Subcutaneous adipose tissue (tissue), 4 donors: ENCODE measurements around the gene CHI3L2. TPM values are rescaled to one million over a fixed set of nuclear protein-coding genes. Genes with fewer than 3 reads are reported as not detected.

Source experiments
- total RNA-seq, 4 donors: library from RNA; depleted of rRNA; stranded (reverse); fragments of >200 nt; gene quantifications; one replicate each; pipeline ENCODE4 v1.1.0, GENCODE V29; 2016
- TF ChIP-seq, protein P1 (sequence below): fragments of 450-650 bp; IDR thresholded peaks from one replicate; pipeline ENCODE4 v1.5.1; 2016; ENCODE audit warnings: low read depth, mild to moderate bottlenecking, control low read depth, antibody characterized with exemption, moderate library complexity

Gene CHI3L2
- total RNA-seq, 4 donors from 2014 or later = 10.9 to 173 (median 21.3) TPM

DNA sequence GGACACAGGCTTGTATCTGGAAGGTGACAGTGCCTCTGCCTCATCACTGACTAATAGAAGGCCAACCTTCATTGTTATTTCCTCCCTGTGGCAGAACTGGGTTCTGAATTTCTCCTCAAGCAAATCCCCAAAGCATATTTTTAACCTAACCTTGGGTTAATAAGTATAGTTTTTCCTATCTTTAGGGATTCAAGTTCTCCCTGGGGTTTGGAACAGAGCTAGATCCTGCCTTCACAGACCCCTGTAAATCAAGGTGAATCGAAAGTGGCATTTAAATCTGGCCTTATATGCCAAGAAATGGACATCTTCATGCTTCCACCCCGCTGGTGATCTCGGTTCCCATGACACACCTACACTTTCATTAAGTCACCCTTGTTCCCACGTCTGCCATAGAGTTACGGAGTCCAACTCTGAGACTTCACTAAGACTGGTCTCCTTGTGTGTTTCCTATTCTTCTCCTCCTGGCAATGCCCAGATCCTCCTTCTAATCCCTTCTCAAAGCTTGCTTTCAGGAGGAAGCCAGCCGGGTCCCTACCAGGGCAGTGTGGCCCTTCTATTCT is 4.3 kb upstream of the CHI3L2 start:
- TF ChIP-seq, protein P1, sequence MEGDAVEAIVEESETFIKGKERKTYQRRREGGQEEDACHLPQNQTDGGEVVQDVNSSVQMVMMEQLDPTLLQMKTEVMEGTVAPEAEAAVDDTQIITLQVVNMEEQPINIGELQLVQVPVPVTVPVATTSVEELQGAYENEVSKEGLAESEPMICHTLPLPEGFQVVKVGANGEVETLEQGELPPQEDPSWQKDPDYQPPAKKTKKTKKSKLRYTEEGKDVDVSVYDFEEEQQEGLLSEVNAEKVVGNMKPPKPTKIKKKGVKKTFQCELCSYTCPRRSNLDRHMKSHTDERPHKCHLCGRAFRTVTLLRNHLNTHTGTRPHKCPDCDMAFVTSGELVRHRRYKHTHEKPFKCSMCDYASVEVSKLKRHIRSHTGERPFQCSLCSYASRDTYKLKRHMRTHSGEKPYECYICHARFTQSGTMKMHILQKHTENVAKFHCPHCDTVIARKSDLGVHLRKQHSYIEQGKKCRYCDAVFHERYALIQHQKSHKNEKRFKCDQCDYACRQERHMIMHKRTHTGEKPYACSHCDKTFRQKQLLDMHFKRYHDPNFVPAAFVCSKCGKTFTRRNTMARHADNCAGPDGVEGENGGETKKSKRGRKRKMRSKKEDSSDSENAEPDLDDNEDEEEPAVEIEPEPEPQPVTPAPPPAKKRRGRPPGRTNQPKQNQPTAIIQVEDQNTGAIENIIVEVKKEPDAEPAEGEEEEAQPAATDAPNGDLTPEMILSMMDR = no peak

DNA sequence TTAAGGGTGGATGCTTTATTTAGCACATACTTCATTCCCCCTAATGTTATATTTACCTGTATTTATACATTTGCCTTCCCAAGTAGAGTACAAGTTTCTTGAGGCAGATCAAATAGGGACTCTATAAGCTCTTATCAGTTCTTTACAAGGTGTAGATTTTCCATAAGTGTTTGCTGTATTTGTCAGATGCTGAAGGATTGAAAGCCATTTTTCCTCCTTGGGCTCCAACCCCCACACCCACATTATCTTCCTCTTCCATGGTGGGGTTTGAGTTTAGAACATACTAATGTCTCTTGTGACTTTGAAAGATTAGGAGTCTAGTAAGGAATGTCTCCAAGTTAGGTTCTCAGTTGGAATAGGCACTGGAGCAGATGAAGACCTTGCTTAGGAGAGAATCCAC is 2.4 kb upstream of the CHI3L2 start:
- TF ChIP-seq, protein P1 = no peak

DNA sequence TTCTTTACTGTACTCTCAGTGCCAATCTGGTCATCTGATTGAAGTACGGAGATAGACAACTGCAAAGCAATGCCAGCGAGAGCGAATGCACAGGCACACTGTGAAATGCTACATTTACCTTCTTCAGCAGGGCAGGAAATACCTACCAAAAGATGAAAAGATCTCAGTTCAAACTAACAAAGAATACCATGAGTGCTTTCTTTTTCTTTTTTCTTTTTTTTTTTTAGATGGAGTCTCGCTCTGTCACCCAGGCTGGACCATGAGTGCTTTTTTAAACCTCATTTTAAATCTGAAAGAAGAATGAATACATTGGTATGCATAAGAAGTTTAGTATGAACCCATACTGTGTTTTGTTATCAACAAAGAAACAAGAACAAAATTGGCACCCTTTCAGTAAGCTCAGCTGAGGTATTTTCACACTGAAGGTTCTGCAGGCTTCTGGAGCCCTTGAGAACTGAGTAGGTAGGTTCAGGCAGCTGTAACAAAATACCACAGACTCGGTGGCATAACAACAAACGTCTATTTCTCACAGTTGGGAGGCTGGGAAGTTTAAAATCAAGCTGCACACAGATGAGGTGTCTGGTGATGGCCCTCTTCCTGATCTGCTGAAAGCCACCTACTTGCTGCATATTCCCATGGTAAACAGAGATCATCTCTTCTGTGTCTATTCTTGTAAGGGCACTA is 1.7 kb upstream of the CHI3L2 start:
- TF ChIP-seq, protein P1 = no peak

DNA sequence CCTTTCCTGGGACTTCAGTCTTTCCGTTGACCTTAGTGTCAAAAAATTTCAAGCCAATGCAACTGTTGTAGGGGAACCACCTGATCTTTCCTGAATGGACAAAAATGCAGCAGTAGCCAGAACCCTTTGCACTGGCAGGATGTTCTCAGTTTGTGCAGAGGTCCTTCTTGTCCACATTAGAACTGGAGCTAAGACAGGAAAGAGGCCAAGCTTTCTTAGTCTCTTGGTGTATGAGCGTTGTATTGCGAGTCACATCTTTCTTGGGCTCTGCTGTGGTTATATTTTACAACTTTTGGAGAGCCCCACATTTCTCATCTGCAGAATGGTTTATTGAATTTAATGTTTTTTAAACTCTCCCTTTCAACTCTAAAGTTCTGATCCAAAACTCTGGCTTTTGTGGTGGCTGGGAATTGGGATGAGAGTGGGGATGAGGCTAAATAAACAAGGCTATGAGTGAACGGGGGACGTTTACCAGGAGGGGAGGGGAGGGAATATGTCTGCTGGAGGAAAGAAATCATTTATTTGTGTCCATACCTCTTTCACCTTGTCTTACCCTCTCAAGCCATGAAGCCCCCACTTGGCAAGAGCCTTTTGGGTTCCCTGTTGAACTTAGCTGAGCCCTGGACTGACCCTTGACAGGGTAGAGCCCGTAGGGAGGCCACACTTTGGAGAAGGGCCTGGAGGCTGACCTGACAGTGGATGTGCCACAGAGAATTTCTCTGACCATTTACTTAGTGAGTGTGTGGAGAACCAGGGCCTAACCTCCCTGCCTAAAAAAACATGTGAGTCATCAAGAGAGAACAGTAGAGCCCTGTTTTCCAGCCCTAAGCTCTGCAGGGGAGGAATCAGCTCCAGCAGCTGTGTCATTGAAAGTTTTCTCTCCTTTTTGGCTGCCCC is 586 bp downstream of the CHI3L2 start:
- TF ChIP-seq, protein P1 = no peak

DNA sequence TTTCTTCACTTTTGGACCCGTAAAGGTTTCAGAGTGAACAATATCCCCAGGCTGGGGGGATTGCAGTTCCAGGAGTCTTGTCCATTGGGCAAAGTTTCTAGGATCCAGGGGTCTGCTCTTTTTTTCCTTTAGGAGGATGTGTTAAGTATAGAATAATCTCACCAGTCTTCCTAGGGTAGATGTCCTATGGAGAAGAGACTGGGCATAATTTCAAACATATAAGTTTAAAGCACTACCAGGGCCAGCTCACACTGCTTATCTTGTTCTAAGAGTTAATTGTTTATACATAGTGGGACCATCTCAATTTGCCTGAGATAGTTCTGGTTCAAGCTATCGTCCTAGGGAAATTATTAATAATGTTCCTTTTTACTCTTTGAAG is 1.2 kb downstream of the CHI3L2 start:
- TF ChIP-seq, protein P1 = no peak

DNA sequence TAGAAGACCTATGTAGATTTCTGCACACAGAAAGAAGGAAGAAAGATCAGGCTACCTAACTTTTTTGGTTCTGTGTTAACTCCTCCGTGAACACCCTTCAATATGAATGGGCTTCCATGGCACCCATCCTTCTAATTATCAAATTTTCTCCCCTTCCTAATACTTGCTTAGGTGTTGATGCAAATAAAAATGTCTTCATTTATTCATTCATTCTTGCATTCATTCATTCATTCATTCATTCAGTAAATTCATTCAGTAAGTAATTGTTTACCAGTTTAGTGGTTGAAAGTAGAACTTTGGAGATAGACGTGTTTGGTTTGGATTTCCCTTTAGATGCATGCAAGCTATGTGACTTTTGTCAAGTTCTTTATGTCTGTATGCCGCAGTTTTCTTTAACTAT is 4.6 kb downstream of the CHI3L2 start:
- TF ChIP-seq, protein P1 = no peak

DNA sequence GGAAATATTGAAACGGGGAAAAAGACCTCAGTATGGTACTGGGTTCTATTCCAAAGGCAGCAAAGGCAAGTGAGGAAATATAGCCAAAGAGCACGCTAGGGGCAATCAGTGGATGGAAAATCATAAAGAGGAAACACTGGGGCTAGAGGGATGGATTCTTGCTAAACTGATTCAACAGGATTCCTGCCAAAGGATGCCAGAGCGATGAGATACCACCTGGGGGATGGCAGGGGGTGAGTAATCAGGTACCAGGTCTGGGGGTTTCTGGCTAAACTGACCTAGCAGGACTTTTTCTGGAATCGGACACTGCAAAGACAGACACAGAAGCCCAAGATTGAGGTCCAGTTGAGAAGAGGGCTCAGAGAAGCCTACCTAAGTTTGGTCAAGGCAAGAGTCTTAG is 6.7 kb downstream of the CHI3L2 start:
- TF ChIP-seq, protein P1 = no peak
